ENCODE results near the gene COX20.
"Not testable (repeated sequence)": the region's sequence is repeated elsewhere in the genome, so short reads cannot be mapped to it uniquely, and the experiment has no call there.

COX20 gene, protein sequence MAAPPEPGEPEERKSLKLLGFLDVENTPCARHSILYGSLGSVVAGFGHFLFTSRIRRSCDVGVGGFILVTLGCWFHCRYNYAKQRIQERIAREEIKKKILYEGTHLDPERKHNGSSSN

DNA sequence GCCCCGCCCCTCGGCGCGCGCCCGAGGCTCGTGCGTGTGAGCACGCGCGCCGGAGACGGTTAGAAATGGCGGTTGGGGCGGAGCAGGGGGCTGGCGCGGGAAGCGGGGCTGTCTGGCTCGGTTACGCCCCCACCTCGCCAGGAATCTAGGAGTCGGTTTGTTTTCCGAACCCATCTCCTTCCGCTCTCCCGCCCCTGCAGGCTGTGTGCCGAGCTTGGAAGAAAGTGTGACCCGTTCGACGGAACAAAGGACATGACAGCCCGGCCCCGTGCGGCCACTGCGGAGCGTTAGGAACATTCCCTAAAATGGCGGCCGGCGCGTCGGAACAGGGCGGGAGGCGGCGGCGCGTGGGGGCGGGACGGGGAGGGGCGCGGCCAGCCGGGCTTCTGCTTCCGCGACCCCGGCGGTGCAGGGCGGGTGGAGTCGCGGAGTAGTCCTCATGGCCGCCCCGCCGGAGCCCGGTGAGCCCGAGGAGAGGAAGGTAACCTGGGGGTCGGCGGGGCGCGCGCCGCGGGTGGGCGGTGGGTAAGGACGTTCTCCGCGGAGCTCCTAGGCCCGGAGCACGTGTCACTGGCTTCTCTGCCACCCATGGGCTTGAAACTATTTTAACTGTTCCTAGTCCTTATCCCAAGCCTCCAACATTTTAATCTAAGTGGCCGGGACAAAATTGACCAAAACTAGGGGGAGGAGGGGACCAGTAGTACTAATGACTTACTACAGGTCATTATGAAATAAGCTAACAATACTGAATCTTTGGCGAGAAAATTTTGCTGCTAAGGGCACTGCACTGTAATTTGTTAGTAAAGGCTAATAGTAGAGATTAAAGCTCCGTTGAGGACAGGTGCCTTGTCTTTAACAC is at the start of gene COX20:
COX20 (plus strand) TSS at position 383 of the 859 bp plus-strand sequence; CDS start at position 440, 57 bp downstream.
- peak; percentile 89 for DNase-seq (ENCODE audit: low spot score)

DNA sequence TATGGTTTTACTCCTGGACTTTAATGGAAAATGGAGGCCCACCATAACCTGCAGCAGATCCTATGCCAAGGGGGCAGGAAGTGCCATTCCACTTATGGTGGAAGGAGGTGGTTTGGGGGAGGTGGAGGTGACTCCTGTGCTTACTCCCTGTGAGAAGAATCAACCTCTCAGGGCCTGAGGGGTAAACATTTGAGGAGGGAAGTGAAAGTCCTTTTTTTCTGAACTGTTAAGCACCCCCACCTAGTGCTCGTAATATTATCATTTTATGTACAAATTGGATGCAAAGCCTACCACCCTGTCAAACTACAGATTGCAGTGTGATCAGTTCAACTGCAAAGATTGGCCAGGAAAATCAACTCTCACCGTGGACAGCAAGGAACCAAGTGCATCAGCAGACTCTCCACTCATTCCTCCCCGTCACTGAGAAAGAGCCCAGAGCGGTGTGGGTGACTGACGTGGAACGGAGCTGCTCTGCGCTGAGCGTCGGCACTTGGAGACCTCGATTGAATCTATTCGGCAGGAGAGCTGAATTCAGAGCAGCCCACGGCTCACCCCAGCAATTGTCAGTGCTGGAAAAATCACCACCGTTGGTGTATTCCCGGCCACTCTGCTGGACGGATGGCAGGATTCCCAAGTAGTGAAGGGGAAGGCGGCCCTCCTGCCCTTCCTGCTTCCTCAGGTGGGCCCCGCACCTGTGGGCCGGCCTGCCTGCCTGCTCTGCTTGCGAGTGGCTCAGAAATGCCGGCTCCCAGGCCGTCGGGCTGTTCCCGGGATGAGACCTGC is 46.8 kb upstream of the COX20 start:
- no peak for DNase-seq (ENCODE audit: low spot score)

DNA sequence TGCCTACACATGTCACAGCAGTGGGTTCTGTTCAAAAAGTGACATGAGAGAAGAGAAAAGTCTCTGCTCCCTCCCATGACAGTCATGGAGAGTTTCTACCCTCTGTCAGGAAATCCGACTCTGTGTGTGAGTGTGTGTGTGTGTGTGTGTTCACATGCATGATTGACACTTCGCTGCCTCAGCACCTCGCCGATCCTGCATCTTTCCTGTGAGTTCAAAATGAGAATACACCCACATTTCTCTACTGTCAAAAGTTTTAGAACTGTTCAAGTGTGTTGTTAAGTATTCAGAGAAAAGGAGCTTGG is 46.2 kb upstream of the COX20 start:
- DNase-seq (ENCODE audit: low spot score): no peak

DNA sequence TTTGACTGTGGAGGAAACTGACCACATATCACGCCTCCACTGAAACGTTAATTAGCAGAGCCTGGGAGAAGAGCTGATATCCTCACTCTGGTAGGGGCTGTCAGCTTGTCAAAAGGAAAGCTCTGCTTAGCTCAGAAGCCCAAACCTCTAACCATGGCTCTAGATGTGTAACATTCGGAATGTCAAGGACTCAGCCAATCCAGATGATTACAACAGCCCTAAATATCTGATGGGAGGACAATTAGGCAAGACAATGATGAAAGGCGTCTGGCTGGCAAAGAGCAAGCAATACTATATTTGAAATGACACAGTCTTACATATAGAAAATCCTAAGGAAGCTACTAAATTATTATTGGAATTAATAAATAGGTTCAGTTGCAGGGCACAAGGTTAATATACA is 45.7 kb upstream of the COX20 start:
- no peak for DNase-seq (ENCODE audit: low spot score)

DNA sequence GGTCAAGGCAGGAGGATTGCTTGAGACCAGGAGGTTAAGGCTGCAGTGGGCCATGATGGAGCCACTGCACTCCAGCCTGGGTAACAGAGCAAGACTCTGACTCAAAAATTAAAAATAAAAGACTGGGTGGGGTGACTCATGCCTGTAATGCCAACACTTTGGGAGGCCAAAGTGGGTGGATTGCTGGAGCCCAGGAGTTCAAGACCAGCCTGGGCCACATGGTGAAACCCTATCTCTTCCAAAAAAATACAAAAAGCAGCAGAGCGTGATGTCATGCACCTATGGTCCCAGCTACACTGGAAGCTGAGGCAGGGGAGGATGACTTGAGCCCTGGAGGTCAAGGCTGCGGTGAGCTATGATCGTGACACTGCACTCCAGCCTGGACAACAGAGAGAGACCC is 44.4 kb upstream of the COX20 start:
- DNase-seq (ENCODE audit: low spot score): no peak

DNA sequence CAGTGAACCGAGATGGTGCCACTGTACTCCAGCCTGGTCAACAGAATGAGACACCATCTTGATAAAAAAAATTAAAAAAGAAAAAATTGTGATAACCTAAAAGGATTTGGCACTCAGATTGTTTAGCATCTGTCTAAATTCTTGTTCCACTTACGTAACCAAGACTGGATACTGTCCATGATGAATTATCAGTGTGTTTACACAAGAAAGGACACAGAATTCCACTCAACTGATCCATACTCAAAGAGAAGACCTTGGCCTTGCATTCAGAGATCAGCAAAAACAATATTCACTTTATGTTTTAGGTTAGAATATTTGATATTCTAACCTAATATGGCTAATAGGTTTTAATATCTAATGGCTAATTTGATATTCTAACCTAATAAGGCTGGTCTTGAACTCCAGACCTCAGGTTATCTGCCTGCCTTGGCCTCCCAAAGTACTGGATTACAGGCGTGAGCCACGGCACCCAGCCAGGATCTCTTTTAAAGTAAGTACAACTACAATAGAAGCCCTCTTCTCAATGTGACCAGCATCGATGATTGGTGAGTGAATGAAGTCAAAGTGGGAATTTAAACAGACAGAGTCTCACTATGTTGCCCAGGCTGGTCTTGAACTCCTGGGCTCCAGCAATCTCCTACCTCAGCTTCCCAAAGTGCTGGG is 43.1 kb upstream of the COX20 start:
- DNase-seq (ENCODE audit: low spot score): no peak

DNA sequence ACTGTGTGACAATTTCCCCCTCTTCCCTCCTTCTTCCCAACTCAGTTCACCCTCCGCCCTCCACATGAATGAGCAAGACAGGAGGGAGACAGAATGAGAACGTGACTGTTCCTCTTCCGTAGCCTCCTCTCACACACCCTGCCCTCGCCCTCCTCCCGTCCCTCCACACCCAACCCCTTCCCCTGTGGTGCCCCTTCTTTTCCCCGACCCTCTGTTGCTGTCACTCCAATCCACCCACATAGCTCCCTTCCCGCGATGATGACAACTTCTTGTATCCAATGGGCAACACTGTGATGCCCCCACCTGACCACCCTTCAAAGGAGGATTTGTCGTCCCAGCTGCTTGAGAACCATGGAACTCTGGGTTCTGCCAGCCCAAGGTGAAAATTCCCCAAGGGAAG is 41.4 kb upstream of the COX20 start:
- DNase-seq (ENCODE audit: low spot score): no peak

DNA sequence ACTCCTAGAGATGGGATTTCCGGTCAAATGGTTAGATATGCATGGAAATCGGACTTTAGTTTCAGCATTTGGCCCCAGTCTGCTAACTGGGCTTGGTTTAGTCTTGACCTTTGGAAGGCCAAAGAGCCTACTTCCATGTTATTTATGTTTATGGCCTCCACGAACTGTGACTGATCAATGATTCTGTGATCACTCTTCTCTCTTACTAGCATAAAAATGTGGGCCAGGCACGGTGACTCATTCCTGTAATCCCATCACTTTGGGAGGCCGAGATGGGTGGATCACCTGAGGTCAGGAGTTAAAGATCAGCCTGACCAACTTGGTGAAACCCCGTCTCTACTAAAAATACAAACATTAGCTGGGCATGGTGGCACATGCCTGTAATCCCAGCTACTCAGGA is 40.9 kb upstream of the COX20 start:
- not testable (repeated sequence) for DNase-seq (ENCODE audit: low spot score)

DNA sequence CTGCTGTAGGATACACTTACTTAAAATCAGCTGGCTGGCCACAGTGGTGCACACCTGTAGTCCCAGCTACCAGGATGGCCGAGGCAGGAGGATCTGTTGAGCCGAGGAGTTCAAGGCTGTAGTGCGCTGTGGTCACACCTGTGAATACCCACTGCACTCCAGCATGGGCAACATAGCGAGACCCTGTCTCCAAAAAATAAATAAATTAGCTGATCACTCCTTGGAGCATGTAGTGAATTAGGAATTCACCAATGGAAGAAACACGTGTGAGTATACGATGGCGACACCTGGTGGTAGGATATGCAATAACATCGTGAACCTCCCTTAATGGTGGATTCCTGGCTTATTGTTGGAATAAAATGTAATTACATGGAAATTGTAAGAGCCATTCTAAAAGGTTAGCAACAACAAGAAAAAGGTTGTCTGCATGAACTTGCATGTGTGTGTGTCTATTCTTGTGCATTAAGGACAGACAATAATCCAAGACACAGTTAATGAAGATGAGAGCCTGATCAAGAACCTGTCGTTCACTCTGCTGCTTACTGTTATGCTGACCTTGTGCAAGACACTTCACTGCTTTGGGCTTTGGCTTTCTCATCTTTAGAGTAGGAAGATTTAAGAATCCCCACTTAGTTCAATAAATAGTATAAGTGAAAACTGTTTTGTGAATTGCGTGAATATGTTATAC is 38.6 kb upstream of the COX20 start:
- DNase-seq (ENCODE audit: low spot score): peak; percentile 49

DNA sequence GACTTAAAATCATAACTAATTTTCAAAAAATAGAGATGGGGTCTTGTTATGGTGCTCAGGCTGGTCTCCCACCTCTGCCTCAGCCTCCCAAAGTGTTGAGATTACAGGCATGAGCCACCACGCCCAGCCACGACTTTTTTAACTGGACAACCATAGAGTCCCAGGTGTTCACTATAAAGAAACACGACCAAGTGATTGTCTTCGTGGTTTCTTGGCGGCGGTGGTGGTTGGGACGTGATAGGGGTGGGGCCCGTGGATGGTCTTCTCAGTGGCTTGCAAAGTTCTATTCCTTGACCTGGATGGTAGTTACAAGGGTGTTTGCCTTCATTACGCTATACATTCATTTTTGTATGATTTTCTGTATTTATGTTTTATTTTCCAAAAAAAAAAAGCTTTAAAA is 34.6 kb upstream of the COX20 start:
- no peak for DNase-seq (ENCODE audit: low spot score)

DNA sequence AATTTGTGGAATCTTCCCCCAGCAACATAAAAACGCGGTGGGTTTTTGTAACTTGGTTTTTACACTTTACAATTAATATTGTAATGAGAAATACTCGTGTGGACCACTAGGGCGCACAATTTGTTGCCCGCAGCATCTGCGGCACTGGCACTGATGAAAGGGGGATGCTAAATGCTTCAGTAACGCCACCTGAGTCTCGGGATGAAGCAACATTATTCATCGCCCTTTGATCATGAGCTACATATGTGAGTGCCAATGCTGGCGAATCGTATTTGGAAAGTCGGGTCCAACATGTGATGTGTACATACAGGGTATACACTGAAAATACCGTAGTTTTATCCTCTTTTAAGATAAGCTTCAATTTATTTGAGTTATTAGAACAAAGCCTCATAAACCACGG is 34.2 kb upstream of the COX20 start:
- peak; percentile 45 for DNase-seq (ENCODE audit: low spot score)

DNA sequence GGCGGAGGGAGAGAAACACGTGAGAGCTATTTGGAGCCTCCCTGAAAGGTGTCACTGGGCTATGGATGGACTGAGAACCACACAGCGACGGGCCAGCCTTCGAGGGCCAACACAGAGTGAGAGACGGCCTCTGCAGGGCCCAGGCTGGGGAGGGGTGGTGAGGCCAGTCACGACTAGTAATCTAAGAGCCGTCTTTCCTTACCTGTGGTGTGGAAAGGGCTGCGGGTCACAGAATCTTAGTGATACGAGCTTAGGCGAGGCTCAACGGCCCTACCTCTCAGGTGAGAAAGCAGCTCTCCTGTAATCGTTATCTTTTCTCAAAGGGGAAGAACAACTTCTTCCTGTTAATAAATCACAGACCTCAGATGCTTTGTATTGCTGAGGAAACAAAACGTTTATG is 33.4 kb upstream of the COX20 start:
- DNase-seq (ENCODE audit: low spot score): no peak

DNA sequence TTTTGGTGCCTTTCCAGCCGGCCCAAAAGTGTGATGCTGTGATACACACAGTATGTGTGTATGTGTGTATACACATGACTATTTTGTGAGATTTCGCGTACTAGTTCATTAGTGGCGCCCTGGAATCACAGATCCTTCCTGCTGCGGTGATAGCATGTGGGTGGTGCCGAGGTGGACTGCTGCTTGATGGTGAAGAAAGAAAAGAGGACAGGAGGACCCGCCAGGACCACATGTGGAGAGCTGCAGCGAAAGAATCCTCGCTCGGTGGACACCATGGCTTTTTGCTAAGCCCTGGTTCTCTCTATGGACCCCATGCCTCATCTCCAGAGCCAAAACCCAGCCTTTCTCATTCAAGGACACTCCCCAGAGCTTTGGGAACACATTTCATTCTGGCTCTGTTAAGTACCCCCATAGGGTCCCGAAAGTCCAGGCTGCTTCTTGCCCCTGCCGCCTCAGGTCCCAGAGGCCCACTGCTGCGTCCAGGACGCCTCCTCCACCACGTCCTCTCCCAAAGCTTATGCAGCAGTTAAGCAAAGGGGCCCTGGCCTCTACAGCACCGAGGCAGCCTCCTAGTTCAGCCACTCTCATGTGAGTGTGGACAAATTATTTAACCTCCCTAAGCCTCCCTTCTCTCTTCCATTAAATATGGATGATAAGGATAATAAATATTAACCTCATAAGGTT is 32.8 kb upstream of the COX20 start:
- DNase-seq (ENCODE audit: low spot score): no peak

DNA sequence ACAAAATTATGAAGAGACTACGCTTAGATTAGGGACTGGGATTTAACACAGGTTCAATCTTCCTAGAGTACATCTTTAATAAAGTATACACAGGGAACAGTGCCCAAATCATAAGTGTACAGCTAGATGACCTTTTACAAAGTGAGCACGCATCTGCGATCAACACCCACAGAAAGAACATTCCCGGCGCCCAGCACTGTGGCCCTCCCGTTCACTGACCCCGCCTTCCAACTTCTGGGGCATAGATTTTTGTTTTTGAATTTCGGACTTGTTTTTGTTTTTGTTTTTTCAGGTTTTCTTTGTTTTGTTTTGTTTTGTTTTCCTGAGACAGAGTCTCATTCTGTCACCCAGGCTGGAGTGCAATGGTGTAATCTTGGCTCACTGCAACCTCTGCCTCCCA is 30.6 kb upstream of the COX20 start:
- DNase-seq (ENCODE audit: low spot score): no peak

DNA sequence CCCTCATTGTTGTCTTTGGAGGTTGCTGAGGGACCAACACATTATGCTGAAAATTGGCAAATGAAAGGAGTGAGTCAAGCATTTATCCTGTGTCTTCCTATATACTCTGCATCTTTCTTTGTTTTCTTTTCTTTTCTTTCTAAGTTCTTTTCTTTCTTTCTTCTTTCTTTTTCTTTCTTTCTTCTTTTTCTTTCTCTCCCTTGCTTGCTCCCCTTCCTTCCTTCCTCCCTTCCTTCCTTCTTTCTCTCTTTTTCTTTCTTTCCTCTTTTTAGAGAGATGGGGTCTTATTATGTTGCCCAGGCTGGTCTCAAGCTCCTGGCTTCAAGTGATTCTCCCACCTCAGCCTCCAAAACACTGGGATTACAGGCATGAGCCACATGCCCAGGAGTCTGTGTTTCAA is 28.3 kb upstream of the COX20 start:
- DNase-seq (ENCODE audit: low spot score): no peak

DNA sequence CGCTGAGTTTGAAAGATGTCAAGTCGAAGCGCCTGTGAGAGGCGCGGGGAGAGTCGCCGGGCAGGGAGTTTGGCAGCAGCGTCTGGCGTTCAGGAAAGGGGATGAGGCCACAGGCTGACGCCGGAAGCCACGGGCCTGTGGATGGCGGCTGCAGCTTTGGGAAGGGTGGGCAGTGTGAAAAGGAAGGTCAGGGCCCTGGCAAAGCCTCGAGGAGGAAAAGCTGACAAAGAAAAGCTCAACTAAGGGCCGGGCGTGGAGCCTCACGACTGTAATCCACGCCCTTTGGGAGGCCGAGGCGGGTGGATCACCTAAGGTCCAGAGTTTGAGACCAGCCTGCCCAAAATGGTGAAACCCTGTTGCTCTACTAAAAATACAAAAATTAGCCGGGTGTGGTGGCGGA is 25.2 kb upstream of the COX20 start:
- DNase-seq (ENCODE audit: low spot score): no peak

DNA sequence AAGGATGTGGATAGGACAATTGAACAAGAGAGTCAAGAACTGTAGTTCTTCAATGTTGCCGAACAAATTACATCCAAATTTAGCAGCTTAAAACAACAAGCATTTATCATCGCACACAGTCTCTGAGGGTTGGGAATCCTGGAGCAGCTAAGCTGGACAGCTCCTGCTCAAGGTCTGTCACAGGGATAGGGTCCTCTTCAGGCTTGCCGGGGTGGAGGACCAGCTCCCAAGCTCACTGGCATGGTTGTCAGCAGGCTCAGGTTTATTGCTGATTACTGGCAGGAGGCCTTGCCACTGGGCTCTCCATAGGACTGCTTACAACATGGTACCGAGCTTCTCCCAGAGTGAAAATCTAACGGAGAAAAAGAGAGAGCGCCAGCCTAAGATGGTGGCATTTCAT is 22.1 kb upstream of the COX20 start:
- DNase-seq (ENCODE audit: low spot score): no peak

DNA sequence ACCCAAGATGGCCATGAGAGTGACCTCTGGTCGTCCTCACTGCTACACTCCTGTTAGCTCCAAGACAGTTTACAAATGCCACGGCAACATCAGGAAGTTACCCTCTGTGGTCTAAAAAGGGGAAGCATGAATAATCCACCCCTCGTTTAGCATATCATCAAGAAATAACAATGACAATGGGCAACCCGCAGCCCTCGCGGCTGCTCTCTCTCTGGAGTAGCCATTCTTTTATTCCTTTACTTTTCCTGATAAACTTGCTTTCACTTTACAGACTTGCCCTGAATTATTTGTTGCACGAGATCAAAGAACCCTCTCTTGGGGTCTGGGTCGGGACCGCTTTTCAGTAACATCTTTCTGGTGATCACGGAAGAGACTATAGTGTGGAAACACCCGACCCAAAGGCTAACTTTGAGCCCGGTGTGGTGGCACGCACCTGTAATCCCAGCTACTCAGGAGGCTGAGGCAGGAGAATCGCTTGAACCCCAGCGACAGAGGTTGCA is 19.8 kb upstream of the COX20 start:
- DNase-seq (ENCODE audit: low spot score): no peak

DNA sequence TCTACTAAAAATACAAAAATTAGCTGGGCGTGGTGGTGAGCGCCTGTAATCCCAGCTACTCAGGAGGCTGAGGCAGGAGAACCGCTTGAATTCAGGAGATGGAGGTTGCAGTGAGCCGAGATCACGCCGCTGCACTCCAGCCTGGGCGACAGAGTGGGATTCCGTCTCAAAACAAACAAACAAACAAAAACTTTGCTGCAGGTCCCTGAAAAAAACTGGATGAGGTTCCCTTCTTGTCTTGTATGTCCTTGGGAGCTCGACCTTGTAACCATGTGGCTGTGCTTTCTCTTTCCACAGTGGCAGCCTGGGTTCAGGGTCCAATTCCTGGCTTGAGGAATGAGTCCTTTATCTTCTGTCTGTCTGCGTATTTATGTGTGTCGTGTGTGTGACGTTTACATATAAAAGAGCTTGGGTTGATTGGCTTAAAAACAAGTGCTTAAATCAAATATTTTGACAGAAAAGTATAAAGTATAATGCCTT is 18.0 kb upstream of the COX20 start:
- DNase-seq (ENCODE audit: low spot score): no peak

DNA sequence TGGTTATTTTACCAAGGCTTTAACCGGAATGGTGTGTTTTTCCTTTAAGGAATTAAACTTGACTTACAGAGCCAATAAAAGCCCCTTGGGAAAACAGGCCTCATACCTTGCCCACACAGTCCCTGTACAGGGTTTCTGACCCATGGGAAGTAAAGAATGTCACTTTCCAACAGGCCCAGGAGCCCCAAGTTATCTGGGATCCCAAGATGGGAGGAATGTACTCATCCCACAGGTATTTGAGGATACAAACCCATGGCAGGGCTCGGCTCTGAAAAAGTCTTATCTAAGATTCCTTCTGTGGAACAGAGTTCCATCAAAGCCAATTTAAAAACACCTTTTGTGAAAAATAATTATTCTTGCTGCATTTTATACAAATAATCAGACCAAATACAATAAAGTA is 15.3 kb upstream of the COX20 start:
- DNase-seq (ENCODE audit: low spot score): no peak

DNA sequence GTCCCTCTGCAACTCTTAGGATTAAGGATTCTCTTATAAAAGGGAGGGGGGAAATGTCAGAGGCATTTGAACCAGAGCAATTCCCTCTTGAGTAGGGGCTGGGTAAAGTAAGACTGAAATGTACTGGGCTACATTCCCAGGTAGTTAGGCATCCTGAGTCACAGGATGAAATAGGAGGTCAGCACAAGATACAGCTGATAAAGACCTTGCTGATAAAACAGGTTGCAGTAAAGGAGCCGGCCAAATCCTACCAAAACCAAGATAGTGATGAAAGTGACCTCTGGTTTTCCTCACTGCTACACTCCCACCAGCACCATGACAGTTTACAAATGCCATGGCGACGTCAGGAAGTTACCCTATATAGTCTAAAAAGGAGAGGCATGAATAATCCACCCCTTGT is 14.3 kb upstream of the COX20 start:
- no peak for DNase-seq (ENCODE audit: low spot score)
